B cell (primary cell): Measurements from ENCODE around the gene MIS18A. TPM values are rescaled to one million over a fixed set of nuclear protein-coding genes. Genes with fewer than 3 reads are reported as not detected.

Experiments
- ATAC-seq: fragments of 200-7000 bp; cut with Tn5 transposase; one replicate; pipeline ENCODE4 v1.10.0; 2021; ENCODE audit warnings: low read depth, mild to moderate bottlenecking, moderate number of reproducible peaks, moderate library complexity
- CTCF ChIA-PET: fragments of 350-600 bp; sonication (Branson Sonifier 250); formaldehyde crosslinking; loops from one replicate; lab custom pipeline; 2021; ENCODE audit warnings: antibody characterized with exemption, inconsistent platforms; lab: Charles Lee
- POLR2A ChIA-PET: fragments of 350-600 bp; sonication (Branson Sonifier 250); formaldehyde crosslinking; loops from one replicate; lab custom pipeline; 2021; ENCODE audit warnings: antibody characterized with exemption; lab: Charles Lee
- DNase-seq: peaks from one replicate; pipeline ENCODE4 v3.0.0; 2013
- H2AFZ ChIP-seq: 2 replicates; pipeline ENCODE4 v1.6.1; 2012; ENCODE audit warnings: mild to moderate bottlenecking, low read depth, low read length; ENCODE audit not compliant: insufficient read depth, poor library complexity, severe bottlenecking
- H3K27ac ChIP-seq, 2 donors: 1 replicate in 1 of 2; 2 replicates in 1 of 2; pipeline ENCODE4 v1.5.1; 2012 to 2013; ENCODE audit warnings: low read length in 2 of 2, mild to moderate bottlenecking in 2 of 2, moderate library complexity in 1 of 2
- H3K27me3 ChIP-seq, 4 experiments: fragments of 200-600 bp in 1 of 4; sonication (generic) in 1 of 4; replicated peaks in 1 of 4; 1 replicate in 2 of 4; 2 replicates in 2 of 4; pipeline versions ENCODE4 v1.6.1 to v1.7.0; 2013 to 2016; ENCODE audit warnings: low read length in 3 of 4, mild to moderate bottlenecking in 2 of 4, mixed read lengths in 1 of 4, moderate library complexity in 1 of 4; ENCODE audit not compliant: insufficient read depth in 4 of 4, control insufficient read depth in 3 of 4; ENCODE audit errors: control extremely low read depth in 1 of 4
- H3K36me3 ChIP-seq, 2 experiments: replicated peaks in 1 of 2; 1 replicate in 1 of 2; 2 replicates in 1 of 2; pipeline versions ENCODE4 v1.6.1 to v1.7.1; 2013; ENCODE audit warnings: low read length in 1 of 2; ENCODE audit not compliant: insufficient read depth in 2 of 2, control insufficient read depth in 1 of 2; ENCODE audit errors: control extremely low read depth in 1 of 2, extremely low read depth in 1 of 2
- H3K4me1 ChIP-seq, 2 donors: fragments of 200-600 bp in 1 of 2; sonication (generic) in 1 of 2; 1 replicate in 1 of 2; 2 replicates in 1 of 2; pipeline versions ENCODE4 v1.5.1 to v1.6.1; 2013 to 2017; ENCODE audit warnings: low read length in 2 of 2; ENCODE audit not compliant: control insufficient read depth in 2 of 2, insufficient read depth in 2 of 2
- H3K4me2 ChIP-seq: replicated peaks from 2 replicates; pipeline ENCODE3; 2012; ENCODE audit warnings: mild to moderate bottlenecking, low read depth, low read length; ENCODE audit not compliant: poor library complexity, severe bottlenecking
- H3K4me3 ChIP-seq, 5 experiments: fragments of 200-600 bp in 1 of 5; sonication (generic) in 1 of 5; 1 replicate in 3 of 5; 2 replicates in 2 of 5; pipeline versions ENCODE4 v1.5.1 to v1.7.0; 2011 to 2016; ENCODE audit warnings: low read length in 4 of 5, mild to moderate bottlenecking in 4 of 5, low read depth in 2 of 5, control low read depth in 1 of 5, moderate library complexity in 1 of 5; ENCODE audit not compliant: insufficient read depth in 1 of 5; ENCODE audit errors: control extremely low read depth in 1 of 5, extremely low read depth in 1 of 5
- H3K79me2 ChIP-seq: fragments of 200-600 bp; sonication (generic); one replicate; pipeline ENCODE4 v1.6.0; 2016; ENCODE audit warnings: low read length; ENCODE audit not compliant: control insufficient read depth, insufficient read depth
- H3K9ac ChIP-seq: fragments of 200-600 bp; sonication (generic); 2 replicates; pipeline ENCODE4 v1.6.1; 2017; ENCODE audit warnings: mild to moderate bottlenecking, low read length, moderate library complexity
- H3K9me3 ChIP-seq, 3 donors: one replicate each; pipeline versions ENCODE4 v1.6.1 to v1.7.1; 2013; ENCODE audit warnings: low read length in 2 of 3; ENCODE audit not compliant: control insufficient read depth in 2 of 3, insufficient read depth in 1 of 3; ENCODE audit errors: control extremely low read depth in 1 of 3
- H4K20me1 ChIP-seq: 2 replicates; pipeline ENCODE4 v1.6.0; 2012; ENCODE audit warnings: mild to moderate bottlenecking, low read length; ENCODE audit not compliant: insufficient read depth, control insufficient read depth, poor library complexity, severe bottlenecking
- H3K27ac Mint-ChIP-seq: one replicate; pipeline ENCODE4 v1.8.0; 2021; ENCODE audit warnings: mixed read lengths
- H3K27me3 Mint-ChIP-seq: one replicate; pipeline ENCODE4 v1.8.0; 2021; ENCODE audit warnings: mixed read lengths
- H3K4me1 Mint-ChIP-seq: one replicate; pipeline ENCODE4 v1.8.0; 2021; ENCODE audit warnings: mixed read lengths
- H3K4me3 Mint-ChIP-seq: one replicate; pipeline ENCODE4 v1.8.0; 2021; ENCODE audit warnings: mixed read lengths
- H3K9me3 Mint-ChIP-seq: one replicate; pipeline ENCODE4 v1.8.0; 2022; ENCODE audit warnings: mixed read lengths; ENCODE audit not compliant: insufficient read depth
- CTCF ChIP-seq: fragments of 200-600 bp; IDR thresholded peaks from one replicate; pipeline ENCODE4 v1.8.0; 2022; ENCODE audit warnings: antibody characterized with exemption, mild to moderate bottlenecking
- EZH2 ChIP-seq: IDR thresholded peaks from 2 replicates; pipeline ENCODE4 v1.6.1; 2012; ENCODE audit warnings: borderline replicate concordance, low read depth, mild to moderate bottlenecking, moderate library complexity, low read length; ENCODE audit not compliant: insufficient read depth, poor library complexity, severe bottlenecking
- WGBS: methylation state at CpG from one replicate; pipeline ENCODE4 v1.1.5; 2013; ENCODE audit warnings: missing lambda C conversion rate; ENCODE audit not compliant: insufficient coverage; 5-methylcytosine and 5-hydroxymethylcytosine counted together
- intact Hi-C: fragments of 100-400 bp; cut with micrococcal nuclease; formaldehyde crosslinking; loops from one replicate; pipeline ENCODE4 v1.10.0; 2022
- polyA plus RNA-seq: library from polyadenylated mRNA; depleted of rRNA; stranded (reverse); fragments of >200 nt; gene quantifications from 2 replicates; pipeline ENCODE4 v1.2.3, GENCODE V29; 2012
- total RNA-seq, 2 donors: library from RNA; stranded (reverse); fragments of 120-200 nt in 1 of 2; gene quantifications; 1 replicate in 1 of 2; 2 replicates in 1 of 2; pipeline versions ENCODE4 v1.2.3 to v1.2.4, GENCODE V29; 2013 to 2022

MIS18A gene
- total and polyA plus RNA-seq, 2 donors (not counting 1 experiment from before 2014, with no cell fraction given), result 4.0 to 10.4 TPM

- CTCF ChIA-PET, result no interaction called here
- Mint-ChIP-seq H3K4me3 (no peak overlapping the region), H3K27me3 (no peaks in the 10 kb centered on the region), H3K4me1 (no peaks in the 10 kb centered on the region), H3K9me3 (no peaks in the 10 kb centered on the region), H3K27ac (no peak overlapping the region)
- intact Hi-C loops, result no loop called here
- Histone ChIP-seq H3K79me2 (no peaks in the 10 kb centered on the region), H3K9ac (no peak overlapping the region), H3K4me1 (no peaks in the 10 kb centered on the region), H3K4me2 (no peak overlapping the region), H3K9me3 (no peaks in the 10 kb centered on the region), H4K20me1 (no peaks in the 10 kb centered on the region), H3K27me3 (no peaks in the 10 kb centered on the region), H2AFZ (no peak overlapping the region), H3K4me3 (no peak overlapping the region), H3K36me3 (no peaks in the 10 kb centered on the region), H3K27ac (no peak overlapping the region)
- DNase-seq (no peak), ATAC-seq (no peak)
- 90% methylated on average over 41 of the region's 41 CpGs for WGBS
- POLR2A ChIA-PET, result no interaction called here
- TF ChIP-seq EZH2 (no peak), CTCF (no peak)
These were observed 21.4 kb upstream of the MIS18A start for GRCh38 chr21:32300117-32300681.

- no peak overlapping the region for H3K4me3 Mint-ChIP-seq
- no peaks in the 10 kb centered on the region for H3K9me3 Mint-ChIP-seq
- no peak for TF ChIP-seq CTCF
- no peak for TF ChIP-seq EZH2
- POLR2A ChIA-PET, result no interaction called here
- H3K79me2 ChIP-seq, result no peaks in the 10 kb centered on the region
- H4K20me1 ChIP-seq, result no peaks in the 10 kb centered on the region
- H3K4me3 ChIP-seq, result no peak overlapping the region
- no peaks in the 10 kb centered on the region for H3K36me3 ChIP-seq
- no peaks in the 10 kb centered on the region for H3K4me1 Mint-ChIP-seq
- H3K9me3 ChIP-seq, result no peaks in the 10 kb centered on the region
- over 99% methylated on average over 6 of the region's 6 CpGs for WGBS
- intact Hi-C loops, result no loop called here
- CTCF ChIA-PET, result no interaction called here
- DNase-seq, result no peak
- no peaks in the 10 kb centered on the region for H3K27me3 ChIP-seq
- H3K27ac ChIP-seq, result no peak overlapping the region
- H3K9ac ChIP-seq, result no peak overlapping the region
- H3K27ac Mint-ChIP-seq, result no peak overlapping the region
- no peaks in the 10 kb centered on the region for H3K27me3 Mint-ChIP-seq
- no peak for ATAC-seq
- no peak overlapping the region for H2AFZ ChIP-seq
- no peaks in the 10 kb centered on the region for H3K4me1 ChIP-seq
- H3K4me2 ChIP-seq, result no peak overlapping the region
These were observed 20.8 kb upstream of the MIS18A start for GRCh38 chr21:32299695-32300094.
